Measurements from ENCODE around the gene STX10.

The STX10 gene

DNA sequence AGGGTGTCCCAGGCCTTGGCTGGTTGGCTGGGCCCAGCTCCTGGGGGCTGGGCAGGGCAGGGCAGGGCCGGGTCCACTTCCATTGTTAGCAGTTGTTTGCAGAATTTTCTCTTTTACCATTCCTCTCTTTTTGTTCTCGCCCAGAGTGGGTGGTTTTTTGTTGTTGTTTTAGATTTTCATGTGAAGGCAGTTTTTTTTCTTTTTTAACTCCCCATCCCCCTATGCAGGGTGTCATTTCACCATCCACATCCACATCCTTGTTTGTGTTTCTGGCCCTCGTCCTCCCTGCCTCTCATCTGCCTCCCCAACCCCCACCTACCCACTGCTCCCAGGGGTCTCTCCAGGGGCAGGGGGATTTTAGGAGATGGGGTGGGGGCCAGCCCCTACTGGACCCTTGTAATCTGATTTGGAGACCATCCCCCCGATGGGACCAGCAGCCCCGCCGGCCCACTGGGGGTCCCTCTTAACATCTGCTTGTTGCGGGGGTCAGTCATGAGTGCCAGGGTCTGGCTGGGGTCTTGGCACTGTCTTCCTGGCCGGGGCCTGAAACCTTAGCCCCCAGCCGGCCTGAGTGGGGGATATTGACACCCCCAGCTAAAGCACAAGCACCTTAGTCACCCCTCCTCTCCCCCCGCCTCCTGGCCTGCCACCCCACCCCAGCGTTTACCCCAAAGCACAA lies 10.4 kb downstream of the STX10 start:
- no peak for DNase-seq (ENCODE audit: low read depth)

DNA sequence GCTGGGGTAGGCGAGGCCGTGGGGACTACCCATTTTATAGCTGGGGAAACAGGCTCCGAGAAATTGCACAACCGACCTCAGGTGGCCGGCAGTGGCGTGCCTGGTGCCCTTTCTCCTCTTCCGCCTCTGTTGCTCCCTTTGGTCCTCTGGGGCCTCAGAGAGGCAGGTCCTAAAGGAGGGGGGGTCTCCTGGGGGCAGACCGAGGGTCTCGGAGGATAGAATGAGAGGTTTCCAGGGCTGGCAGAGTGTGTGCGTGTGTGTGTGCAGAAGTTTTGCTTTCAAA lies 11.3 kb downstream of the STX10 start:
- DNase-seq (ENCODE audit: low read depth), result no peak

DNA sequence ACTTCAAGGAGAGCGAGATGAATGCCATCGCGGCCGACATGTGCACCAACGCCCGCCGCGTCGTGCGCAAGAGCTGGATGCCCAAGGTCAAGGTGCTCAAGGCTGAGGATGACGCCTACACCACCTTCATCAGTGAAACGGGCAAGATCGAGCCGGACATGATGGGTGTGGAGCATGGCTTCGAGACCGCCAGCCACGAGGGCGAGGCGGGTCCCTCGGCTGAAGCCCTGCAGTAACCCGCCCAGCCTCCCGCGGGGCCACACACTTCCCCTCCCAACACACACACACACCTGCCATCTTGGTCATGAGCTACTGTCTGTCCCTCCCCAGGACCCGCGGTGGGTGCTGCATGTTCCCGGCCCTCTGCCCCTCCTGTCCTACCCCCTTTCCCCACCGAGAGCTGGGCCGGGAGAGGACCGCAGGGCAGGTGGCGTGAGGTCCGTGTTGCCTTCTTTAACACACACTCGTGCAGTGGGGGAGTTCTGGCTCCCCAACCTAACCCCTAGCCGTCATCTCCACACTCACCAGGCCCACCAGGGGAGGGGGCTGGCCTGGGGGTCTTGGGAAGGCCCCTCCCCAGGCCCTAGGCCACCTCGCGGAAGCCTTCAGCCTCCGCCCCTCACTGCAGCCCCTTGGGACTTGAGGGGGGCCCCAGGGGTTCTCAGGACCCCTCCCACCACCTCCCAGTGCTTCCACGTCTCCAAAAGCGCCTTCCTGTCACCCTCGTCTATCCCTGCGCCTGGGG lies 11.8 kb downstream of the STX10 start:
- DNase-seq (ENCODE audit: low read depth), result no peak

DNA sequence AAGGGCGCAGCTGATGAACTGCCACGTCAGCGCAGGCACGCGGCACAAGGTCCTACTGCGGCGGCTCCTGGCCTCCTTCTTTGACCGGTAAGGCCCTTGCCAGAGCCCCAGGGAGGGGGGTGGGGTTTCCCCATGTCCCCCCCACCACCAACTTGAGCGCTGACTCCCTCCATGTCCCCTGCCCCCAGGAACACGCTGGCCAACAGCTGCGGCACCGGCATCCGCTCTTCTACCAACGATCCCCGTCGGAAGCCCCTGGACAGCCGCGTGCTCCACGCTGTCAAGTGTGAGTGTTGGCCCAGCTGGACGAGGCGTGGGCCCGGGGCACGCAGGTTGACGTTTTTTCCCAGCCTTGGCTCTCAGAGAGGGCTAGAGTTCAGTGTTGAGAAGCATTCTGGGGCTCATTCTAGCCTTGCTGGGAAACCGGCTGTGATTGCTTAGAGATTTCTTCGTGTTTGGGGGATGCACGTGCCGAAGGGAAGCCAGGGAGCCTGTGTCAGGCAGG lies 12.8 kb downstream of the STX10 start:
- no peak for DNase-seq (ENCODE audit: low read depth)

DNA sequence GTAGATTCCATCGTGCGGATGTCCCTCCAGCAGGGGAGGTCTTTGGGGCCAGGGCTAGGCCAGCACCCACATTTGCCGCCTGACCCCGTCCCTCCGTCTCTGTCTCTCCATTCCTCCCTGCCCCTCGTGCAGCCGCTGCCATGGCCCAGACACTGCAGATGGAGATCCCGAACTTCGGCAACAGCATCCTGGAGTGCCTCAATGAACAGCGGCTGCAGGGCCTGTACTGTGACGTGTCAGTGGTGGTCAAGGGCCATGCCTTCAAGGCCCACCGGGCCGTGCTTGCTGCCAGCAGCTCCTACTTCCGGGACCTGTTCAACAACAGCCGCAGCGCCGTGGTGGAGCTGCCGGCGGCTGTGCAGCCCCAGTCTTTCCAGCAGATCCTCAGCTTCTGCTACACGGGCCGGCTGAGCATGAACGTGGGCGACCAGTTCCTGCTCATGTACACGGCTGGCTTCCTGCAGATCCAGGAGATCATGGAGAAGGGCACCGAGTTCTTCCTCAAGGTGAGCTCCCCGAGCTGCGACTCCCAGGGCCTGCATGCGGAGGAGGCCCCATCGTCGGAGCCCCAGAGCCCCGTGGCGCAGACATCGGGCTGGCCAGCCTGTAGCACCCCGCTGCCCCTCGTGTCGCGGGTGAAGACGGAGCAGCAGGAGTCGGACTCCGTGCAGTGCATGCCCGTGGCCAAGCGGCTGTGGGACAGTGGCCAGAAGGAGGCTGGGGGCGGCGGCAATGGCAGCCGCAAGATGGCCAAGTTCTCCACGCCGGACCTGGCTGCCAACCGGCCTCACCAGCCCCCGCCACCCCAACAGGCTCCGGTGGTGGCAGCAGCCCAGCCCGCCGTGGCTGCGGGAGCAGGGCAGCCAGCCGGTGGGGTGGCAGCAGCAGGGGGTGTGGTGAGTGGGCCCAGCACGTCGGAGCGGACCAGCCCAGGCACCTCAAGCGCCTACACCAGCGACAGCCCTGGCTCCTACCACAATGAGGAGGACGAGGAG lies 14.8 kb downstream of the STX10 start:
- no peak for DNase-seq (ENCODE audit: low read depth)

DNA sequence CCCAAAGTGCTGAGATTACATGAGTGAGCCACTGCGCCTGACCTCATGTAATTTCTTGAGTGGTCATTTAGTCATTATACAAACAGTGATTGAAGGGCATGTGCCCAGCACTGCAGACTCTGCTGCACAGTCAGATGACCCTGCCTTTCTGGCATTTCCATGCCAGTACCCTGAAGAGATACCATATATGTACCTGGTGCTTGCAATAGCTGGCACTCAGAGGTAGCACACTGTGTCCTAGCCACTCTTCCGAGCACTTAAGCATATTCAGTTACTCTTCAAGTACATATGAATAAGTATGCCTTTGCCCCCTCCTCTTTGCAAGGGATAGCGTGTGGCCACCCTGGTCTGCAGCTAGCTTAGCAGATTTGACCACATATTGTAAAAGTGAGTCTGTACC lies 15.5 kb downstream of the STX10 start:
- DNase-seq (ENCODE audit: low read depth), result no peak

DNA sequence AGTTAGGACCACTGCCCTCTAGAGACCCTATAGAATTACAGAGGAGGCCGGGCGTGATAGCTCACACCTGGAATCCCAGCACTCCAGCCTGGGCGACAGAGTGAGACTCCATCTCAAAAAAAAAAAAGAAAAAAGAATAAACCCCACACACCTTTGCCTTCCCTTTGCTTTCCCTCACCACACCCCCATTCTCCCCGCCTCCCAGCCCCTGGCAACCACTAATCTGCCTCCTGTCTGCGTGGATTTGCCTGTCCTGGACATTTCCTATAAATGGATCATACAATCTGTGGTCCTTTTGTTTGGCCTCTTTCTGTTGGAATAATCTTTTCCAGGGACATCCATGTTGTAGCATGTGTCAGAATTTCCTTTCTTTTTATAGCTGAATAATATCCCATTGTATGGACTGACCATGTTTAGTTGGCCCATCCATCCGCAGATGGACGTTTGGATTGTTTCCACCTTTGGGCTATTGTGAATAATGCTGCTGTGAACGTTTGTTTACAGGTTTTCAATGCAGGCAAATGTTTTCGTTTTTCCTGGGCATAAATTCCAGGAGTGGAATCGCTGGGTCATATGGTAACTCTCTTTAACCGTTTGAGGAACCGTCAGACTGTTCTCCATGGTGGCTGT lies 16.8 kb downstream of the STX10 start:
- DNase-seq (ENCODE audit: low read depth), result no peak

DNA sequence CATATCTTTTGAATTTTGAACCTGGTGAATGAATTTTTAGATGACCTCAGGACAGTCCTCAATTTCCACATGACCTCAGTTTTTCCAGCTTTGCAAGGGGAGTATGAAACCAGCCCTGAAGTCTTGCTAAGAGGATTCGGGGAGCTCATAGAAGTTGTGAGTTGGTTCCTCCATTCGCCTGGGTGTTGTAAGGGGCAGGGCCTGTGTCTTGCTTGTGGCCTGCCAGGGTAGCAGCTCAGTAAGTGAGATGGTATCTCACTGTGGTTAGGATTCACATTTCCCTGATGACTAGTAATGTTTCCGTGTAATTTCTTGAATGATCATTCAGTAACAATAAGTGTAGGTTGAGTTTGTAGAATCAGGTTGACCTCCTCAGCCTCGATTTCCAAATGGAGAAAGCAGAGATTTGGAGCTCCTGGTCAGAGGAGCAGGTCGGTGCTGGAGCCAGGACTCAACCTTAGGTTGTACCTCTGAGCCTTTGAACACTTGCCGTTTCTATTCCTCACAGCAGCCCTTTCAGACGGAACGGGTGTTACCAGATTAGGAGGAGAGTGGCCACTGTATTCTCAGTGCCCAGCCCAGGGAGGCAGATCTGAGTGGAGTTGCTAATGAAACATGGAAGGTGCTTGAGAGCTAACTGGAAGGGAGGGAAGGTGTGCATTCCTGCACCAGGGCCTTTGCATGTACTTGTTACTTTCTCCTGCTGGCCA lies 17.5 kb downstream of the STX10 start:
- DNase-seq (ENCODE audit: low read depth), result peak; percentile 36

DNA sequence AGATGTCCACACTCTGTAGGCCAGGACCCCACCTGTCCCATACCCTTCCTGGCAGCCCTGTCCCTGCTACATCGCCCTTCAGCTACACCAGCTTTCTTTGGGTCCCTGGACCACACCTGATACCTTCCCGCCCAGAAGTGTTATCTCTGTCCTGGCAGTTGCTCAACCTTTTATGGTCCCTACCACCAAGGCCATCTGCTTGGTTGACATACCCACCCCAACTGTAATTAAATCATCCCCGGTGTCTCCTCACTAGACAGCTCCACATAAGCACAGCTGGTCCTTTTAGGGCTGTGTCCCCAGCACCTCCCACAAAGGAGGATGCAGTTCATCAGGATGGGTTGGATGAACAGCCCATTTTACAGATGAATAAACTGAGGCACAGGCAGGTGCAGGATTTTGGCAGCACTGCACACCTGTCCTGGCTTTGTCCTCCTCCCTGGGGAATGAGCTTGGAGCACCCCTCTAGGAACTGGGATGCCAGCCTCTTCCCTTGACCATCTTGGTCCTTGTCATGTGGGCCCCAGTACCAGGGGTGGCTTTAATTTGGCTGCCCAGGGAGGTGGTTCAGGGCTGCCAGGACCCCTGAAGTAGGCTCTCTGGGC lies 19.2 kb downstream of the STX10 start:
- DNase-seq (ENCODE audit: low read depth), result no peak

DNA sequence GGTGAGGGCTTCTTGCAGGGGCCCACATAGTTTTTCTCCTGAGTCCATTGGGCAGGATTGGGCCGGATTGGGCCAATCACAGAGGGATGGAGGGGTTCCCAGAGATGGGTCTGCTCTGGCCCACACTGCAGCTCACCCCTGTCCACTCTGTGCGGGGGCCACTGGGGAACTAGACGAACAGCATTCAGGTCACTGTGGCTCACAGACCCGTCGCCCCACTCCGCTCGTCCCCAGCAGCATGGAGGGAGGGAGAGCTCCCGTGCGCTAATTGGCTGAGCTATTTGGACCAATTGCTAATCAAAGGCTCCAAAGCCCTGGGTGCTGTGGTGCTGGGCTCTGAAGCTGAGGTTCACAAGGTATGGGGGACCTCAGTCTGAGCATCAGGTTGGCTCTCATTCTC lies 20.8 kb downstream of the STX10 start:
- DNase-seq (ENCODE audit: low read depth), result no peak

DNA sequence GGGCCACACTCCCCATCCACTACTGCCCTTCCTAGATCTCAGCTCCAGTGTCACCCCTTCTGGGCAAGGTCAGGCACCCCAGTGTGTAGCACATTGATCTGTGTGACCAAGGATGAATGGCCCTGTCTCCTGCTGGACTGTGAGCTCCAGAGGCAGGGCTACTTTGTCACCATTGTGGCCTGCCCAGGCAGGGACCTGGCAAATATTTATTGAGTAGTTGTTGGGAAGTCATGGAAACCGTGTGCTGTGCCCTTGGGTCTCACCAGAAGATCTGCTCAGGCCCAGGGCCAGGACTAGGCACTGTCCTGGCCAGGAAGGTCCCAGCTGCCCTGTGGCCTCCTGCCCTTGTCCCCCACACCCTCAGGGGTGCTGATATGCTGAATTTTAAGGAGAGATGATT lies 21.6 kb downstream of the STX10 start:
- no peak for DNase-seq (ENCODE audit: low read depth)

DNA sequence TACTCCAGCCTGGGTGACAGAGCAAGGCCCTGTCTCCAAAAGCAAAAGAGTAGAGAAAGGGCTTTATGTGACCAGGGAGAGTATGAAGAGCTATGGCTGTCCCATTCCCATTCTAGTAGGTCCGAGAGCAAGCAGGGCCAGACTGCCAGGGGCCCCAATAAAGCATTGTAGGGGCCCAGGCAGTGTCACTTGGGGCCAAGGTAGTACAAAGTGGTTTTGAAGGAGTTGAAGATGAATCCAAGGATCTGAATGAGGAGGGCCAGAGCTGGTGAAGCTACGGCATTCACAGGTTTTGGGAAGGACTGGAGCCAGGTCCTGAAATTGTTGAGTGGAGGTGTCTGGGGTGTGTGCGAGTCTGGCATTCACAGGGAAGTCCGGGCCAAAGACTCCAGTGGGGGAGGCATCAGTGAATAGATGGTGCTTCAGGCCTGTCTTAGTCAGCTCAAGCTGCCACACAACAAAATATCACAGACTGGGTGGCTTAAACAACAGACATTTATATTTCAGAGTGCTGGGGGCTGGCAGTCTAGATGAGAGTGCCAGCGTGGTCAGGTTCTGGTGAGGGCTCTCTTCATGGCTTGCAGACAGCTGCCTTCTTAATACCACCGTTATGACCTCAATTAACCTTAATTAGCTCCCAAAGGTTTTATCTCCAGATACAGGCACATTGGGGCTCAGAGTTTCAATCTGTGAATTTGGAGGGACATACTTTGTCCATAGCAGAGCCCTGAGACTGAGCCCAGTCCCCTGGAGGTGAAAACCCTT lies 22.2 kb downstream of the STX10 start:
- no peak for DNase-seq (ENCODE audit: low read depth)

DNA sequence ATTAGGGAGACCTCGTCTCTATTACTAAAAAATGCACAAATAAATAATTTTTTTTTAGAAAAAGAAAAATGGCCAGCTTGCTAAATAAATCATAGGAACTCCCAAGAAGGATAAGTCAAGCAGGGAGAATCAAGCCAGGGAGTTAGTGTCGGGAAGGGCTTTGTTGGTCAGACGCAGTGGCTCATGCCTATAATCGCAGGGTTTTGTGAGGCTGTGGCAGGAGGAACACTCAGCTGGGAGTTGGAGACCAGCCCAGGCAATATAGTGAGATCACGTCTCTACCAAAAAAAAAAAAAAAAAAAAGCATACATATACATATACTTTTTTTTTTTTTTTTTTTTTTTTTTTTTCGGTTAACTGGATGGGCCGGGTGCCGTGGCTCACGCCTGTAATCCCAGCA lies 23.1 kb downstream of the STX10 start:
- DNase-seq (ENCODE audit: low read depth), result no peak

DNA sequence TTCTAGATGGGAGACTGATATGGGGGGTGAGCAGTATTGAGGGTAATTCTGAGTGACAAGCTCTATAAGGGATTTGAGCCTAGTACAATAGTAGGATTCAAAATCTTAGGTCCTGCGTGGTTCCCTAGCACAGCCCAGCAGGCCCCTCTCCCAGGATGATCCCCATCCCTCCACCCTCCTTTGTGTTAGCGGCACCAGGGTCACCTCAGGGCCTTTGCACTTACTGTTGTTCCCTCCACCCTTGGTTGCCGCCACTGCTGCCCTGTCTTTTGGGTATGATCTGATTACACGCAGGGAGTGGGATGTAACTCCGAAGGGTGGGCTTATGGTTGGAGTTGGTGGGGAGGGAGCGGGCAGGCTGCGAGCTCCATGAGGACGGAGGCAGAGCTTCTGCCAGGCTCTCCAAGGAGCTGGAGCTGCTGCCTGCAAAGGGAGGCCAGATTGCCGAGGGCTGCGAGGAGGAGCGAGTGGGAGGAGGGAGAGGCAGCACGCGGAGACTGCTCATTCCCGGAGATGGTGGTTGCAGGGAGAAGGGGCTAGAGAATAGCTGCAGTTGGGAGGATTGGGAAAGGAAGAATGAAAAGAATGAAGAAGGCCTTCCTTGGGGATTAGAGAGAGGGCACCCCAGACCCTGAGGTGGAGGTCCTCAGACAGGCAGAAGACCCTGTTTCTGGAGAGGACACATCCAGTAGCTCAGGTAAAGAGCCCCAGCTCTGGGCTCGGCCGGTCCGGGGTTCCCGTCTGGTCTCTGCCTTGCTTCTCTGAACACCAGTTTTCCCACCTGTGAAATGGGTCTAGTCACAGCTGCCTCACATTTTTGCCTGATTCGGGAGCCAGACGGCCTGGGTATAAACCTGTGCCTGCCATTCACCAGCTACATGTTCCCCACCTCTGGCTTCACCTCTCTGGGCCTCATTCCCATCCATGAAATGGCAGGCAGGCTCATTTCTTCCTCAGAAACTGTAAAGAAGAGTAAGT lies 26.9 kb downstream of the STX10 start:
- no peak for DNase-seq (ENCODE audit: low read depth)

DNA sequence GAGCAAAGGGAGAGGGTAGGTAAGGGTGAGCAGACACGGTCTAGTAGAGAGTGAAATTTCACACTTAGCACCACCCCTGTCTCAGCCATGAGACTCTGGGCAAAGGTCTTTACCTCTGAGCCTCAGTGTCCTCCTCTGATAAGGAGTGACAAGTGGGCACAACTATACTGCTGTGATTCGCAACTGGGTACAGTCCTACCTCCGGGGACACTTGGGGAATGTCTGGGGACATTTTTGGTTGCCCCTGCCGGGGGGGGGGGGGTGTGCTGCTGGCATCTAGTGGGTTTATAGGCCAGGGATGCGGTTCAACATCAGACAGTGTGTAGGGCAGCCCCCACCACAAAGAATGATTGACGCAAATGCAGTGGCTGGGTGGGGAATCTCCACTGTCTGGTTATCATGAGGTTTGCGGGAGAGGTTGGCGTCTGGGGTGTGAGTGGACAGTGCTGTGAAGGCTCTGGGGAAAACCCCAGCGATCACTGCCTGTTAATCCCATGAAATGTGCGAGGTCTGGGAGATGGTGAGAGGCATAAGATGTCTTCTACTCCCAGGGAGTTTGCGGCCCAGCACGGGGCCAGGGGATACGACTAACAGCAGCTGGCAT lies 27.8 kb downstream of the STX10 start:
- no peak for DNase-seq (ENCODE audit: low read depth)

DNA sequence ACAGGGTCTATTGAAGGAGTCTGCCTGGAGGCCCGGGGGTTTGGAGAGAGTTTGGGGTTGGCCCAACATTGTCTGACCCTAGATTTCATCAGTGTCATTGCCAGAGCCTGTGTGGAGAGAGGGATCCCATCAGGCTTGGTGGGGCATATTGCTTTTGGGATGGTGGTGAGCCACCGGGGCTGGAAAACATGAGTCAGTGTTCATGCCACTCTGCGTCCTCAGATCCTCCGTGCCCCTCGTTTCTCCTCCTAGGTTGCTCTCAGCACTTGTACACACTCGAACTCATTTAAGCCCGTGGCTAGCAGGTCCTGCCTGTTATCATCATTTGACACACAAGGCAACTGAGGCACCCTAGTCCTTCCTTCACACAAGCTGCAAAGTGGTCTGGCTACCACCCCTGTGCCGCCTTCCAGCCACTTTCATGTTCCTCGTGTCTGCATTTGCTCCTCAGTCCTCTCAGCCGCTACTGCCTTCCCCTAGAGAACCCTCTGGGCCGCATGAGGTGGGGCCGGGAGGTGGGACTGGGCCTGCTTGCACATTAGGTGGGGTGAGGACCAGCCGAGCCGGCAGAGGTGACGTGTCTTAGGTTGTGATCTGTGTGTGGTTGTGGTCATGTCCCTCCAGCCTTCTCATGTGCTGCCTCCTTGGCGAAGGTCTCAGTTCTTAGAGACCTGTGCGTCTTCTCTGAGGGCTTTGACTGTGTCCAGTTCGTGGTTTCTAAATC lies 28.5 kb downstream of the STX10 start:
- DNase-seq (ENCODE audit: low read depth), result no peak

DNA sequence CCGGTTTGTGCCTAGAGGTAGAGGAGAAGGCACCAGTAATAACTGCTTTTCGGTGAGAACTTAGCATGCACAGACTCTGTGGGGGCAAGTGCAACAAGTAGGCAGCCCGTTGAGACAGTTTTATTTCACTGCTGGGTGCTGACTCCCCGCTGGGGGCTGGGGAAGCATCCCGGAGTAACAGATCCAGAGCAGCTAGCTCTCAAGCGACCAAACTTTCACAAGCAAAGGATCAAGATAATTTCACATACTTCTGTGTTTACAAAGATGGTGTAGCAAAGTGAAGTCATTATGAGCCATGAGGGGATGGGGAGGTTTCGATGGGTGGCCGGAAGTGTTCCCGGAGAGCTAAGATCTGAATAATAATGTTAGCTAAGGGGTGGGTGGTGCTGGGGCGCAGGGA lies 29.4 kb downstream of the STX10 start:
- DNase-seq (ENCODE audit: low read depth), result no peak

DNA sequence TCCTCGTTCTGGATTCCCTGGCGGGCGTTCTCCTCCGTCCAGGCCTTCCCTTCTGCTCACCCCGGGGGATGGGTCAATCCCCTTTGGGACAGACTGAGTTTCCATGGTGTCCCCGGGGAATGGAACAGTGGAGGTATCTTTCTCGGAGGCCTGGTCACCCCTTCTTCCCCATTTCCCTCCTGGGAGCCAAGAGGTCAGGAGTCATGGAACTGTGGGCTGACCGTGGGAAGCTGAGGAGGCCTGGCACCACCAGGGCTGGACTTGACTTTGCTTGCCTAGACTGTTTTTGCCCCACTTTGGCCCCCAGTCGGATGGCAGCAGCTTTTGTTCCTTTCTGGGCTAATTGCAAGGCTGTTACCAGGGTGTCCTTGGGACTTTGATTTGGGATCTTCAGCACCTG lies 30.1 kb downstream of the STX10 start:
- no peak for DNase-seq (ENCODE audit: low read depth)
